H1 (cell line): ENCODE results near the gene ZNF586. TPM values are rescaled to one million over a fixed set of nuclear protein-coding genes. Genes with fewer than 3 reads are reported as not detected.

ENCODE experiments used
- NRF1 ChIP-seq: IDR thresholded peaks from 2 replicates; pipeline ENCODE4 v1.6.1; 2011; ENCODE audit warnings: mild to moderate bottlenecking, low read depth, low read length, improper control_type of control experiment
- POLR2A ChIP-seq, 2 experiments: IDR thresholded peaks; 1 replicate in 1 of 2; 2 replicates in 1 of 2; pipeline ENCODE4 v1.6.1; 2011; ENCODE audit warnings: low read depth in 2 of 2, low read length in 2 of 2, mild to moderate bottlenecking in 2 of 2; ENCODE audit errors: control extremely low read depth in 1 of 2
- polyA plus RNA-seq, 7 experiments: library from polyadenylated mRNA; depleted of rRNA in 3 of 7; stranded (reverse) in 5 of 7; unstranded in 2 of 7; fragments of >200 nt in 5 of 7; fragments of 200-250 nt in 2 of 7; gene quantifications; 1 replicate in 5 of 7; 2 replicates in 1 of 7; 4 replicates in 1 of 7; pipeline versions ENCODE4 v1.2.1 to v1.2.3, GENCODE V29; 2011 to 2013; ENCODE audit warnings: missing spikeins in 2 of 7, mixed read lengths in 2 of 7
- total RNA-seq: library from RNA; stranded (reverse); fragmentation: NEBNext Ultra II Directional; extraction: Animal tissue kit (Norgen Biotek cat#: 25700); gene quantifications from 2 replicates; pipeline ENCODE4 v1.2.1, GENCODE V29; 2021

ZNF586 gene
- total and polyA plus RNA-seq, 2 of the 8 experiments (the other 6 are each of a cell fraction or from before 2014, with no cell fraction given): 8.1 to 15.5 TPM

GRCh38 chr19:57771417-57771816, 1.9 kb downstream of the ZNF586 start (continued):
- TF ChIP-seq NRF1 (no peak), POLR2A (IDR thresholded peaks at IDR 0.05; ENCODE audit: control extremely low read depth in 1 of 2, low read depth in 2 of 2, low read length in 2 of 2) (no peak)
